AG04449 (cell line): ENCODE measurements around the gene AGAP3.

ENCODE experiments used
- CTCF ChIA-PET: fragments of 350-600 bp; formaldehyde crosslinking; extraction: SDS; loops from one replicate; lab custom pipeline; 2021; ENCODE audit warnings: antibody characterized with exemption; lab: Yijun Ruan, JAX
- POLR2A ChIA-PET: fragments of 400-600, 350-600 bp; formaldehyde crosslinking; extraction: SDS; loops from one replicate; lab custom pipeline; 2020; ENCODE audit warnings: antibody characterized with exemption, inconsistent platforms; lab: Yijun Ruan, JAX
- DNase-seq: peaks from one replicate; pipeline ENCODE4 v3.0.0-alpha.2; 2010; ENCODE audit warnings: low read depth, low spot score
- H3K4me3 ChIP-seq: 2 replicates; pipeline ENCODE4 v1.5.1; 2011; ENCODE audit warnings: low read depth, mild to moderate bottlenecking, control low read depth, low read length
- TF ChIP-seq, protein P1 (sequence below): IDR thresholded peaks from one replicate; pipeline ENCODE4 v1.5.1; 2011; ENCODE audit warnings: mild to moderate bottlenecking, moderate library complexity, low read length, control low read depth, inconsistent platforms; ENCODE audit not compliant: insufficient read depth; ENCODE audit errors: missing control alignments

The AGAP3 gene

DNA sequence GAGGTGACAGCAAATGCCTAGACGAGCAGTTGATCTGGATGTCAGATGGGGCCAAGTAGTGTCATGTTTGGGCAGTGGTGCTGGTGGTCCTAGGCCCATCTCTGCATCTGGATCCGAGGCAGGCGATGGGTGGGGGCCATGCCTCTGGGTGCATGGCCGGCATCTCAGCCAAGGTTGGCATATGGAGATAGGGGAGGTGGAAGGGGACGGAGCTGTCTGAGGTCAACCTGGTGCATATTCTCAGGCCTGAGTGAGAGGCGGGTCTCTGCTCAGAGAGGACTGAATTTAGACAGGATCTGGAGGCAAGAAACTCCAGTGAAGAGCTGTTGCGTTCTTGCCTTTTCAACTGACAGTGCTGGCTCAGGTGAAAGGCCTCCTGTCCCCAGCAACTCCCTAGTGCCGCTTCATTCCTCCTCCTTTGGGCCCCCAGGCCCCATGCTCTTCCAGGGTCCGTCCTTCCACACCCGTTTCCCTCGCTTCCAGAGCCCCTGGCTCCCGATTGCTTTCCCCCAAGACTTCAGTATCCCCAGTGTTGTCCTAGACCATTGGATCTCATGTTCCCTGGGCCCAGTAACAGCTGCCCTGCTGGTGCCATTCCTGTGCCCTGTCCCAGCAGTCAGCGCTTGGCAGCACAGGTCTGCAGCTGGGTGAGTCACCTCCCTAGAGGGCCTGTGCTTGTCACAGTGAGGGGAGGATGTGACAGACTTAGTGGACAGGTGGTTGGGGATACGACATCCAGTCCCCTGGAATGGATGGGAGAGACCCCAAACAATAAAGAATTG is 48.7 kb downstream of the AGAP3 start:
- H3K4me3 ChIP-seq, result no peak overlapping the region
- no peak for DNase-seq
- CTCF ChIA-PET, result interaction anchor here (0.9 to 1.4 kb wide), 4 partner anchors 11 to 19 kb away, joined by 3 to 10 read pairs (median 4); no protein-coding TSS in a partner anchor
- POLR2A ChIA-PET, result no interaction called here
- TF ChIP-seq, protein P1, sequence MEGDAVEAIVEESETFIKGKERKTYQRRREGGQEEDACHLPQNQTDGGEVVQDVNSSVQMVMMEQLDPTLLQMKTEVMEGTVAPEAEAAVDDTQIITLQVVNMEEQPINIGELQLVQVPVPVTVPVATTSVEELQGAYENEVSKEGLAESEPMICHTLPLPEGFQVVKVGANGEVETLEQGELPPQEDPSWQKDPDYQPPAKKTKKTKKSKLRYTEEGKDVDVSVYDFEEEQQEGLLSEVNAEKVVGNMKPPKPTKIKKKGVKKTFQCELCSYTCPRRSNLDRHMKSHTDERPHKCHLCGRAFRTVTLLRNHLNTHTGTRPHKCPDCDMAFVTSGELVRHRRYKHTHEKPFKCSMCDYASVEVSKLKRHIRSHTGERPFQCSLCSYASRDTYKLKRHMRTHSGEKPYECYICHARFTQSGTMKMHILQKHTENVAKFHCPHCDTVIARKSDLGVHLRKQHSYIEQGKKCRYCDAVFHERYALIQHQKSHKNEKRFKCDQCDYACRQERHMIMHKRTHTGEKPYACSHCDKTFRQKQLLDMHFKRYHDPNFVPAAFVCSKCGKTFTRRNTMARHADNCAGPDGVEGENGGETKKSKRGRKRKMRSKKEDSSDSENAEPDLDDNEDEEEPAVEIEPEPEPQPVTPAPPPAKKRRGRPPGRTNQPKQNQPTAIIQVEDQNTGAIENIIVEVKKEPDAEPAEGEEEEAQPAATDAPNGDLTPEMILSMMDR, result no peak

DNA sequence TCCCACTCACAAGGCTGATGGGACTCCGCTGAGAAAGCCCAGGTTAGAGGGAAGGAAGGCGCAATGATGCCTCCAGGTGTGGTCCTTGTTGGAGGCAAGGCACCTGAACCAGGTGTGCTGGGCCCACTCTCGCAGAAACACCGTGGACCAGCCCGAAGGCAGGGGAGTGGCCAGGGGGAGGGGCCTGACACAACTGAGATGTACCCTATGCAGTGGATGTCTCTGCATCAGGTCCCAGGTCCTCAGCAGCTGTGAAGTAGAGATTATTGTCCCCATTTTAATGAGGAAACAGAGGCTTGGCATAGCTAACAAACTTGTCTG is 49.2 kb downstream of the AGAP3 start:
- TF ChIP-seq, protein P1, result no peak
- ChIA-PET CTCF (interaction anchor here (1.2 to 1.4 kb wide), 3 partner anchors 11 to 20 kb away, joined by 3 to 10 read pairs (median 4); no protein-coding TSS in a partner anchor), POLR2A (no interaction called here)
- DNase-seq, result no peak
- no peak overlapping the region for H3K4me3 ChIP-seq

GRCh38 chr7:151135866-151136843 is 49.9 kb downstream of the AGAP3 start:
- DNase-seq, result no peak
- H3K4me3 ChIP-seq, result no peak overlapping the region
- TF ChIP-seq, protein P1, result no peak
- ChIA-PET POLR2A (no interaction called here), CTCF (interaction anchor here (1.2 to 1.4 kb wide), 3 partner anchors 12 to 21 kb away, joined by 3 to 10 read pairs (median 4); no protein-coding TSS in a partner anchor)

DNA sequence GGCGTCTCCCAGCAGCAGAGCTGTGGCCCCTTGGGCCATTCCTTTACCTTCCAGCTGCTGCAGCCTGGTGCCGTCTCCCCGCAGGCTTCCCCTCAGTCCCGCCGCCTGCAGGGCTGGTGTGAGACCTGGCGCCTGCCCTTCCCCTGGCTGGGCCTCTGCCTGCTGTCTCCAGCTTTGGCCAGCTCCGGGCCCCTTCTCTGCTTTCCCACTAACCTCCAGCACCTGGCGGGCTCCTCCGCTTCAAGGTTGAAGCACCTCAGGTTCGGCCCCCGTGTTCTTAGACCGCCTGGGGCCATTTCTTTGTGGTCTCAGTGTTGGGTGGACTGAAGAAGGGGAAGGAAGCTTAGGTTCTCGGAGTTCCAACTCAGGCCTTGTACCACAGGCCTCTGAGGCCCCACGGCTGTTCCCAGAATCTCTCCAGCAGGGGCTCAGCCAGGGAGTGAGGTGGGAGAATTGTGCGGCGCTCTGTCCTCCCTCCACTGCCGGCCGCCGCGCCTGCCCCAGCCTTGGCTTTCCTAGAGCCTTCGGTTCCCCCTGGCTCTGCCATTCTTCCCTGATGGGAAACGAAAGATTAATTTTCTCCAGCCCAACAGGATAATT is 50.9 kb downstream of the AGAP3 start:
- H3K4me3 ChIP-seq, result no peak overlapping the region
- TF ChIP-seq, protein P1, result no peak
- ChIA-PET CTCF (interaction anchor here (3.8 kb wide), 1 partner anchor 14 kb away, joined by 29 read pairs; no protein-coding TSS in a partner anchor), POLR2A (no interaction called here)
- no peak for DNase-seq

DNA sequence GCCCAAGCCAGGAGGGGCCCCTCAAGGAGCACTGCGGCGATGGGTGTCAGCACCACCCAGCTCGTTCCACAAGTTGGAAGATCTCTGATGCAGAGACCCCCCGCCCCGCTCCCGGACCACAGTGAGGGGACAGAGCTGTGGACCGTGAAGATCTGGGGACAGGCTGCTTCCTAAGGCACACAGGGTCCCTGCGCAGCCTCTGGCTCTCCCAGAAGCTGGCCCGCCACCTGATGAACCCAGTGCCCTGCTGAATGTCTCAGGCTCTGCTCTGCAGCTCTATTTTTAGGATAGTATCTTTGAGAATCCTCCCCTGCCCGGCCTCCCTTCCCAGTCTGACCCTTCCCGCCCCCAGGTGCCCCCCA is 51.5 kb downstream of the AGAP3 start:
- TF ChIP-seq, protein P1, result no peak
- DNase-seq, result no peak
- CTCF ChIA-PET, result interaction anchor here (1.3 to 3.8 kb wide), 3 partner anchors 14 to 119 kb away, joined by 3 to 29 read pairs (median 4); partner anchors contain the start of gene GBX1
- POLR2A ChIA-PET, result no interaction called here
- no peak overlapping the region for H3K4me3 ChIP-seq
